A673 (cell line): ENCODE measurements around the gene SCGB1C1. TPM values are rescaled to one million over a fixed set of nuclear protein-coding genes. Genes with fewer than 3 reads are reported as not detected.

Experiments used
- BruUV-seq: library from RNA; stranded (reverse); fragments of 400-500 nt; replicated peaks from 2 replicates; lab custom pipeline; 2021; lab: Mats Ljungman, UMichigan
- CTCF ChIA-PET: fragments of 300-600 bp; sonication (Branson Sonifier 250); formaldehyde crosslinking; loops from one replicate; lab custom pipeline; 2022; ENCODE audit warnings: antibody characterized with exemption; lab: Charles Lee
- POLR2A ChIA-PET: fragments of 300-600 bp; sonication (Branson Sonifier 250); formaldehyde crosslinking; loops from one replicate; lab custom pipeline; 2022; ENCODE audit warnings: antibody characterized with exemption; ENCODE audit not compliant: low non-redundant PET; lab: Charles Lee
- DNase-seq: peaks from one replicate; pipeline ENCODE4 v3.0.0-alpha.2; 2015; ENCODE audit warnings: low spot score
- H3K27ac ChIP-seq: fragments of 200-600 bp; sonication (generic); 2 replicates; pipeline ENCODE4 v1.5.1; 2016; ENCODE audit warnings: mixed run types, low read depth, mild to moderate bottlenecking, mixed read lengths, antibody characterized with exemption, low read length; ENCODE audit not compliant: poor library complexity, severe bottlenecking
- H3K27me3 ChIP-seq: fragments of 200-600 bp; sonication (generic); replicated peaks from 2 replicates; pipeline ENCODE4 v1.6.1; 2017; ENCODE audit warnings: mixed run types, low read depth, mild to moderate bottlenecking, mixed read lengths, antibody characterized with exemption, low read length; ENCODE audit not compliant: insufficient read depth, poor library complexity
- H3K36me3 ChIP-seq: fragments of 200-600 bp; sonication (generic); 2 replicates; pipeline ENCODE4 v1.6.1; 2016; ENCODE audit warnings: mixed run types, mild to moderate bottlenecking, mixed read lengths, antibody characterized with exemption, low read length; ENCODE audit not compliant: insufficient read depth, poor library complexity, severe bottlenecking
- H3K4me1 ChIP-seq: fragments of 200-600 bp; sonication (generic); 2 replicates; pipeline ENCODE4 v1.6.1; 2017; ENCODE audit warnings: mixed run types, mild to moderate bottlenecking, mixed read lengths, antibody characterized with exemption, low read length; ENCODE audit not compliant: insufficient read depth, poor library complexity, severe bottlenecking
- H3K4me3 ChIP-seq: fragments of 200-600 bp; sonication (generic); 2 replicates; pipeline ENCODE4 v1.5.1; 2016; ENCODE audit warnings: low read depth, mixed run types, mild to moderate bottlenecking, mixed read lengths, low read length; ENCODE audit not compliant: poor library complexity, severe bottlenecking
- H3K9me3 ChIP-seq: fragments of 200-600 bp; sonication (generic); 2 replicates; pipeline ENCODE4 v1.6.1; 2016; ENCODE audit warnings: mixed run types, low read depth, mild to moderate bottlenecking, mixed read lengths, antibody characterized with exemption, low read length; ENCODE audit not compliant: poor library complexity, severe bottlenecking
- CTCF ChIP-seq: fragments of 300-800, 200-600 bp; sonication (generic); conservative IDR thresholded peaks from 2 replicates; pipeline ENCODE4 v1.5.1; 2017; ENCODE audit warnings: low read depth, mild to moderate bottlenecking, antibody characterized with exemption, low read length, moderate library complexity, mixed read lengths
- EZH2 ChIP-seq: fragments of 200-600 bp; sonication (generic); IDR thresholded peaks from 2 replicates; pipeline ENCODE4 v1.6.1; 2017; ENCODE audit warnings: borderline replicate concordance, low read depth, mild to moderate bottlenecking, mixed read lengths, antibody characterized with exemption, low read length; ENCODE audit not compliant: poor library complexity, severe bottlenecking
- intact Hi-C: fragments of 100-400 bp; cut with micrococcal nuclease; formaldehyde crosslinking; loops from one replicate; pipeline ENCODE4 v1.10.0; 2022; ENCODE audit not compliant: unreplicated experiment
- total RNA-seq: library from RNA; stranded (reverse); gene quantifications from 2 replicates; pipeline ENCODE4 v1.2.3, GENCODE V29; 2021

SCGB1C1 gene
- total RNA-seq, 1 experiment from 2014 or later = not detected

- peaks cover 33% of the 10 kb centered on the region for H3K4me1 ChIP-seq
- ChIA-PET CTCF (no interaction called here), POLR2A (no interaction called here)
- no peak for TF ChIP-seq EZH2
- no peak for TF ChIP-seq CTCF
- H3K27ac ChIP-seq = no peak overlapping the region
- H3K4me3 ChIP-seq = no peak overlapping the region
- no peaks in the 10 kb centered on the region for H3K27me3 ChIP-seq
- H3K36me3 ChIP-seq = peaks cover 61% of the 10 kb centered on the region
- no peak for DNase-seq
- intact Hi-C loops = no loop called here
- H3K9me3 ChIP-seq = no peaks in the 10 kb centered on the region
- no TSS peak for BruUV-seq
These were observed 21.2 kb downstream of the SCGB1C1 start for GRCh38 chr11:214083-214482.

GRCh38 chr11:215581-216037 lies 22.7 kb downstream of the SCGB1C1 start:
- intact Hi-C loops = no loop called here
- TF ChIP-seq EZH2 (no peak), CTCF (no peak)
- peak overlapping the region; percentile 78 for H3K27ac ChIP-seq
- no TSS peak for BruUV-seq
- CTCF ChIA-PET = interaction anchor here (0.6 to 1.2 kb wide), 2 partner anchors 8 to 524 kb away, joined by 3 to 4 read pairs; partner anchors contain the start of genes BET1L and RIC8A
- DNase-seq = no peak
- H3K4me1 ChIP-seq = peaks cover 21% of the 10 kb centered on the region
- H3K36me3 ChIP-seq = peaks cover 49% of the 10 kb centered on the region
- no peaks in the 10 kb centered on the region for H3K27me3 ChIP-seq
- no peaks in the 10 kb centered on the region for H3K9me3 ChIP-seq
- H3K4me3 ChIP-seq = no peak overlapping the region
- POLR2A ChIA-PET = no interaction called here

GRCh38 chr11:216081-216974 lies 23.4 kb downstream of the SCGB1C1 start:
- no peak for TF ChIP-seq EZH2
- no peak for TF ChIP-seq CTCF
- intact Hi-C loops = no loop called here
- POLR2A ChIA-PET = no interaction called here
- CTCF ChIA-PET = interaction anchor here (1.2 kb wide), 1 partner anchor 9 kb away, joined by 3 read pairs; the partner anchor contains the start of genes BET1L and RIC8A
- peaks cover 21% of the 10 kb centered on the region for H3K4me1 ChIP-seq
- no peaks in the 10 kb centered on the region for H3K27me3 ChIP-seq
- BruUV-seq = no TSS peak
- H3K4me3 ChIP-seq = no peak overlapping the region
- H3K9me3 ChIP-seq = no peaks in the 10 kb centered on the region
- H3K36me3 ChIP-seq = peaks cover 43% of the 10 kb centered on the region
- peak overlapping the region; percentile 78 for H3K27ac ChIP-seq
- no peak for DNase-seq
